Adrenal gland (tissue), 12 donors: ENCODE data around the gene DLG4. TPM values are rescaled to one million over a fixed set of nuclear protein-coding genes. Genes with fewer than 3 reads are reported as not detected.
A peak's percentile ranks its signal among the peaks of the same experiment; 100 is the strongest.

Experiments
- DNase-seq, 7 donors: peaks; one replicate each; pipeline ENCODE4 v3.0.0-alpha.2; 2019 to 2020
- H3K27ac ChIP-seq, 5 donors: fragments of 200-600 bp; sonication (generic) in 4 of 5; 1 replicate in 3 of 5; 2 replicates in 2 of 5; pipeline versions ENCODE4 v1.5.1 to v1.8.0; 2016 to 2020; ENCODE audit warnings: mild to moderate bottlenecking in 1 of 5
- H3K27me3 ChIP-seq: fragments of 200-600 bp; 2 replicates; pipeline ENCODE4 v1.8.0; 2021
- H3K36me3 ChIP-seq, 2 donors: fragments of 200-600 bp; replicated peaks in 1 of 2; 1 replicate in 1 of 2; 2 replicates in 1 of 2; pipeline versions ENCODE4 v1.5.1 to v1.8.0; 2018 to 2022
- H3K4me1 ChIP-seq, 2 donors: fragments of 200-600 bp; replicated peaks in 1 of 2; 1 replicate in 1 of 2; 2 replicates in 1 of 2; pipeline versions ENCODE4 v1.5.1 to v1.8.0; 2018 to 2021
- H3K4me3 ChIP-seq, 4 donors: fragments of 200-600 bp; sonication (generic) in 3 of 4; one replicate each; pipeline ENCODE4 v1.5.1; 2016 to 2018
- H3K9me3 ChIP-seq, 3 donors: fragments of 200-600 bp; sonication (generic) in 1 of 3; replicated peaks in 1 of 3; 1 replicate in 2 of 3; 2 replicates in 1 of 3; pipeline versions ENCODE4 v1.5.1 to v1.8.0; 2016 to 2021
- CTCF ChIP-seq, 6 experiments: fragments of 450-650 bp in 4 of 6; fragments of 200-600 bp in 2 of 6; sonication (generic) in 1 of 6; IDR thresholded peaks; 1 replicate in 5 of 6; 2 replicates in 1 of 6; pipeline versions ENCODE4 v1.5.1 to v1.8.0; 2016 to 2021; ENCODE audit warnings: antibody characterized with exemption in 6 of 6, mild to moderate bottlenecking in 2 of 6, moderate library complexity in 1 of 6
- POLR2A ChIP-seq, 2 donors: fragments of 450-650 bp; IDR thresholded peaks; one replicate each; pipeline ENCODE4 v1.6.1; 2017; ENCODE audit warnings: antibody characterized with exemption in 2 of 2, mild to moderate bottlenecking in 2 of 2, moderate library complexity in 1 of 2
- WGBS, 4 donors: extraction: QIAGEN DNeasy Blood & Tissue Kit in 2 of 4; methylation state at CpG; one replicate each; pipeline versions ENCODE4 v1.1.5 to v1.1.7; 2013 to 2017; 5-methylcytosine and 5-hydroxymethylcytosine counted together
- intact Hi-C, 2 donors: fragments of 100-400 bp; cut with DNase I; formaldehyde crosslinking; loops; one replicate each; pipeline versions ENCODE4 v1.14.1 to v1.15.0; 2022 to 2023
- polyA plus RNA-seq, 3 donors: library from polyadenylated mRNA; stranded (reverse); fragments of 200-250 nt in 2 of 3; fragments of 350-450 nt in 1 of 3; fragmentation: Illumina TruSeq in 1 of 3; extraction: RNeasy Lipid Tissue Mini Kit (QIAGEN cat#74804) in 1 of 3; gene quantifications; one replicate each; pipeline ENCODE4 v1.2.3, GENCODE V29; 2013 to 2014
- total RNA-seq, 9 donors: library from RNA; depleted of rRNA in 4 of 9; stranded (reverse); fragments of >200 nt in 4 of 9; fragments of 120-200 nt in 1 of 9; fragmentation: NEBNext Ultra II Directional in 1 of 9; extraction: Animal tissue kit (Norgen Biotek cat#: 25700) in 1 of 9; gene quantifications; one replicate each; pipeline versions ENCODE4 v1.1.0 to v1.2.4, GENCODE V29; 2013 to 2023
- donor health status: healthy with polysubstance abuse.
- donor health status: Bipolar disorder and iron deficiency.
- donor health status: DM: yes; HTN: yes; CAD: no.
- donor health status: DM: no; HTN: no; CAD: no.
- donor health status: DM: no; HTN: no; CAD: no.
- donor health status: DM: yes; HTN: yes; CAD: no.

Gene DLG4
- total and polyA plus RNA-seq, 12 donors, result 14.1 to 172 (median 30.5) TPM

DNA sequence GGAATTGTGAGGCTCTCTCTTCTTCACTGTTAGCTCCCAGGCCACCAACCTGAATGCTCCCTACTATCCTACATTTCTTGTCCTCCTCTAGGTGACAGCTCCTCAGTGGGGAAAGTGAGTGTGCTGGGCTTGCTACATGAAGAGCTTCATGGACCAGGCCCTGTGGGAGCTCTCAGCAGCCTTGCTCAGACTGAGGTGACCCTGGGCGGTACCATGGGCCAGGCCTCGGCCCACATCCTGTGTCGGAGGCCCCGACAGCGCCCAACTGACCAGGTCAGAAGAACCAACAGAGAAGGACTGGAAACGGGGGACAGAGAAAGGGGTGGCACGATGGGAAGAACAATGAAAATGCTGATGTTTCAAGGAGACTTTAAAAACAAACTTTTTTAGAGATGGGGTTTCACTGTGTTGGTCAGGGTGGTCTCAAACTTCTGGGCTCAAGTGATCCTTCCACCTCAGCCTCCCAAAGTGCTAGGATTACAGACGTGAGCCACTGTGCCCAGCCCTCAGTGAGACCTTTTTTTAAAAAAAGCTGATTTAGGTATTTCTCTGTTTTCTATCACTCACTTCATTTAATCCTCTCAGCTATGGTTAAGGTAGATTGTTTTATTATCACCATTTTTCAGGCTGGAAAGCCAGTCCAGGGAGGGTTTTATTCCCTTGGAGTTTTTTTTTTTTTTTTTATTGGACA is 37.3 kb upstream of the DLG4 start:
- TF ChIP-seq POLR2A (IDR thresholded peaks at IDR 0.05), result no peak
- Histone ChIP-seq H3K4me3 (no peak overlapping the region), H3K36me3 (peaks cover 0 to 52% of the 10 kb centered on the region in 2 donors), H3K27me3 (no peaks in the 10 kb centered on the region), H3K9me3 (no peaks in the 10 kb centered on the region), H3K4me1 (peaks cover 19 to 32% of the 10 kb centered on the region in 2 donors), H3K27ac (no peak overlapping the region)
- 83 to 92% (median 90%) methylated on average over 8 of the region's 8 CpGs for WGBS, 4 donors
- intact Hi-C loops, result no loop called here
- DNase-seq, result no peak

GRCh38 chr17:7254511-7254910 is 34.9 kb upstream of the DLG4 start:
- no peak overlapping the region for H3K27ac ChIP-seq
- 86 to 93% (median 86%) methylated on average over 4 of the region's 4 CpGs for WGBS, 4 donors
- no peak overlapping the region for H3K4me3 ChIP-seq
- no peaks in the 10 kb centered on the region for H3K9me3 ChIP-seq
- no peak for TF ChIP-seq CTCF (IDR thresholded peaks at IDR 0.05)
- H3K4me1 ChIP-seq, result peaks cover 21 to 29% of the 10 kb centered on the region in 2 donors
- intact Hi-C loops, result no loop called here
- DNase-seq, result no peak
- peaks cover 0 to 52% of the 10 kb centered on the region in 2 donors for H3K36me3 ChIP-seq
- no peaks in the 10 kb centered on the region for H3K27me3 ChIP-seq

DNA sequence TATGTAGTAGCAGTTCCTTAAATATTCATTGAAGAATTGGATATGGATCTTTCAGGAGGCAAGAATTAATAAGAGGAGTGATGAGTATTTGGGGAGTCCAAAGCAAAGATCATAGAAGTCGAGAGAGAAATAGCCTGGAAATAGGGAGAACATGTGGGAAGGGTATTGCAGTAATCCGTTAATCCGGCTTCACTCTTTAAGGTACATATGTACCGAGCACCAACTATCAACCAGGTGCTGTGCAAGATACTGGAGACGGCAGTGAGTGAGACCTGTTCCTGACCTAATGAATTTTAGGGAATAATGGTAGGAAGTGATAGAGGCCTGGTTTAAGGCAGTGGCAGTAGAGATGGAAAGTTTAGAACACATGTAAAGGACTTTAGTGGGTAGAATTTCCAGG is 33.4 kb upstream of the DLG4 start:
- peaks cover 0 to 43% of the 10 kb centered on the region in 2 donors for H3K36me3 ChIP-seq
- 68 to 75% (median 73%) methylated on average over 5 of the region's 5 CpGs for WGBS, 4 donors
- no peak for DNase-seq
- peak overlapping the region; percentile 93 to 100 (median 99) for H3K27ac ChIP-seq
- H3K27me3 ChIP-seq, result no peaks in the 10 kb centered on the region
- peak overlapping the region in 3 of 4 donors; percentile 57 to 92 (median 91) for H3K4me3 ChIP-seq
- TF ChIP-seq CTCF (IDR thresholded peaks at IDR 0.05) (no peak), POLR2A (IDR thresholded peaks at IDR 0.05) (no peak)
- no peaks in the 10 kb centered on the region for H3K9me3 ChIP-seq
- intact Hi-C loops, result no loop called here
- H3K4me1 ChIP-seq, result peaks cover 31 to 39% of the 10 kb centered on the region in 2 donors

DNA sequence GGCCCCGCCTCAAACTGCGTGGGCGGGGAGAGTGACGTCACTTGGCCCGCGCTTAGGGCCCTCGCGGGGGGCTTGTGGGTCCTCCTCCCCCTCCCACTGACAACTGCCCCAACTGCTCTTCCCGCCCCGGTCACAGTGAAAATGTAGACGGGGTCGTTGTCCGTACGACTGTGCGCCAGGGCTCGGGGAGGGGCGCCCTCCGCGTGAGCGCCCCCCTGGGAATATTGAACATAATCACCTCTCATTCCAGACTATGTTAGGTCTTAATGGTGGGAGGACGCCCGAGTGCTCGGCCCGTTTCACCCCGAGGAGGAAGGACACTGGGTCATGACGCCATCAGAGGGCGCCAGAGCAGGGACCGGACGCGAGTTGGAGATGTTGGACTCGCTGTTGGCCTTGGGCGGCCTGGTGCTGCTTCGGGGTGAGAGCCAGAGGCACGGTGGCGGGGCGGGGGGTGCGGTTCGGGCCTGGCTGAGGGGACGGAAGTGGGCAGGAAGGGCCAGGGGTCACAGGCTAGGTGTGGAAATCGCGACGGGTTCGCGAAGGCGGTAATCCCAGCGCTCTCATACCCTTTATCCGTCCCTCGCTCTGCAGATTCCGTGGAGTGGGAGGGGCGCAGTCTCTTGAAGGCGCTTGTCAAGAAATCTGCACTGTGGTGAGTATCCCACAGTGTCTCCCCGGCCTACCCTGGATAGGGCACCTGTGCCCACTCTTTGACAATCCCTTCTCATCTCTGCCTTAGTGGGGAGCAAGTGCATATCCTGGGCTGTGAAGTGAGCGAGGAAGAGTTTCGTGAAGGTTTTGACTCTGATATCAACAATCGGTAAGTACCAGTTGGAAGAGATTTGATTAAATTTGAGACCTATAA is 32.8 kb upstream of the DLG4 start, which contains the start of gene ELP5:
TSS of gene ELP5 (plus strand) at position 40 of the 868 bp plus-strand sequence. CDS start at position 376, 336 bp downstream.
- Histone ChIP-seq H3K4me1 (peaks cover 31 to 39% of the 10 kb centered on the region in 2 donors), H3K27ac (peak within 1 kb of the TSS; percentile 93 to 100 (median 99)), H3K9me3 (no peaks in the 10 kb centered on the region), H3K36me3 (peaks cover 0 to 36% of the 10 kb centered on the region in 2 donors), H3K27me3 (no peaks in the 10 kb centered on the region), H3K4me3 (peak within 1 kb of the TSS; percentile 87 to 92 (median 90))
- peak in 2 of 6 experiments; percentile 13 to 31 for TF ChIP-seq CTCF (IDR thresholded peaks at IDR 0.05)
- TF ChIP-seq POLR2A (IDR thresholded peaks at IDR 0.05), result peak; percentile 26 to 64
- intact Hi-C loops, result no loop called here
- DNase-seq, result peak; percentile 94 to 98 (median 97)
- 1 to 5% (median 2%) methylated on average over 16 to 55 of the region's 55 CpGs for WGBS, 4 donors
